IgD-negative memory B cell (primary cell): ENCODE measurements around the gene MARCKSL1. TPM values are rescaled to one million over a fixed set of nuclear protein-coding genes. Genes with fewer than 3 reads are reported as not detected.

Experiments used
- H3K27ac Mint-ChIP-seq, 3 donors: one replicate each; pipeline ENCODE4 v1.8.0; 2020 to 2022; ENCODE audit warnings: mild to moderate bottlenecking in 3 of 3, mixed read lengths in 3 of 3, moderate library complexity in 1 of 3
- H3K27me3 Mint-ChIP-seq: one replicate; pipeline ENCODE4 v1.8.0; 2021; ENCODE audit warnings: mixed read lengths
- H3K36me3 Mint-ChIP-seq: one replicate; pipeline ENCODE4 v1.8.0; 2020; ENCODE audit warnings: mild to moderate bottlenecking, mixed read lengths
- H3K4me1 Mint-ChIP-seq, 3 donors: one replicate each; pipeline ENCODE4 v1.8.0; 2020 to 2022; ENCODE audit warnings: mixed read lengths in 3 of 3, mild to moderate bottlenecking in 1 of 3
- H3K4me3 Mint-ChIP-seq, 4 donors: one replicate each; pipeline ENCODE4 v1.8.0; 2020 to 2022; ENCODE audit warnings: mild to moderate bottlenecking in 4 of 4, mixed read lengths in 4 of 4, moderate library complexity in 3 of 4
- H3K9me3 Mint-ChIP-seq, 3 donors: one replicate each; pipeline ENCODE4 v1.8.0; 2020 to 2021; ENCODE audit warnings: mixed read lengths in 3 of 3, mild to moderate bottlenecking in 1 of 3
- polyA plus RNA-seq: library from polyadenylated mRNA; unstranded; fragments of 300-500 nt; fragmentation: Illumina TruSeq; gene quantifications from one replicate; pipeline ENCODE4 v1.2.3, GENCODE V29; 2021

Gene MARCKSL1
- polyA plus RNA-seq, 1 donor from 2014 or later = 219 TPM

DNA sequence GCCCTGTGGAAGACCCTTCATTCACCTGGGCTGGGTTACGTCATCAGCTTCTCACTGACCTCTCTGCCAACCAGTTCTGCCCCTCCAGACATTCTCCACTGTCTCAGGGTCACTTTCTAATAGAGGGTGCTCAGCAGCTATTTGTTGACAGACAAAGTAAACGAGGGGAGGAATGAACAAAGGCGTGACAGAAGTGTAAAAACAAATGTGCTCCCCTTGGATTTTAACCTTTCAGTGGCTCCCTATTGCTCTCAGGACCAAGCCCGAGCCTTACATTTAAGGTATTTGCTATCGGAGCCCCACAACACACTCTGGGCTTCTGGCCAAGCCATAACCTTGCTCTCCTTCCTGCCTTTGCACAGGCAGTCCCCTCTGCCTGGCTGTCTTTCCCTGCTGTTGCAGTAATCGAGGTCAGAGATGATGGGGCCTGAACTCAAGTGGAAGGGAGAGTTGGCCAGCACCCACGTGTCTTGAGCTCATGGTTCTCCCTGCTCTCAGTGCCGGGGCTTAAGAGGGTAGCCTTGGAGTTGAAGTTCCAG lies 9.3 kb upstream of the MARCKSL1 start:
- H3K4me1 Mint-ChIP-seq = peaks cover 0 to 16% (median 14%) of the 10 kb centered on the region in 3 donors
- H3K4me3 Mint-ChIP-seq = peak overlapping the region in 1 of 4 donors; percentile 60
- H3K27ac Mint-ChIP-seq = peak overlapping the region in 2 of 3 donors; percentile 31 to 40
- no peaks in the 10 kb centered on the region for H3K9me3 Mint-ChIP-seq
- H3K36me3 Mint-ChIP-seq = peaks cover 2% of the 10 kb centered on the region
- no peaks in the 10 kb centered on the region for H3K27me3 Mint-ChIP-seq

DNA sequence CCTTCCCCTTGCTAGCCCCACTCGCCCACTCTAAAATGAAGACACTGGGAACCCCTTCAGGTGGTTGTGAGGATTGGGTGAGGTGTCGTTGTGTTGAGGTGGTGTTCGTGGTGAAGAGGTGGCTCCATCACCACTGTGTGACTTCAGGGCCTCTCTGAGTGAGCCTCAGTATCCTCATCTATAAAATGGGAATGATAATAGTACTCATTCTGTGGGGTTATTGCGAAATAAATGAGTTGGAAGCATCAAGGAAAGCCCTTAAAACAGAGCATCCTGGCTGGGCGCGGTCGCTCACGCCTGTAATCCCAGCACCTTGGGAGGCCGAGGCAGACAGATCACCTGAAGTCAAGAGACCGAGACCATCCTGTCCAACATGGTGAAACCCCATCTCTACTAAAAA lies 6.7 kb upstream of the MARCKSL1 start:
- Mint-ChIP-seq H3K4me1 (peaks cover 15 to 30% (median 19%) of the 10 kb centered on the region in 3 donors), H3K27me3 (peaks cover 1% of the 10 kb centered on the region), H3K9me3 (no peaks in the 10 kb centered on the region), H3K4me3 (peak overlapping the region in 1 of 4 donors; percentile 17), H3K36me3 (no peaks in the 10 kb centered on the region), H3K27ac (no peak overlapping the region)

DNA sequence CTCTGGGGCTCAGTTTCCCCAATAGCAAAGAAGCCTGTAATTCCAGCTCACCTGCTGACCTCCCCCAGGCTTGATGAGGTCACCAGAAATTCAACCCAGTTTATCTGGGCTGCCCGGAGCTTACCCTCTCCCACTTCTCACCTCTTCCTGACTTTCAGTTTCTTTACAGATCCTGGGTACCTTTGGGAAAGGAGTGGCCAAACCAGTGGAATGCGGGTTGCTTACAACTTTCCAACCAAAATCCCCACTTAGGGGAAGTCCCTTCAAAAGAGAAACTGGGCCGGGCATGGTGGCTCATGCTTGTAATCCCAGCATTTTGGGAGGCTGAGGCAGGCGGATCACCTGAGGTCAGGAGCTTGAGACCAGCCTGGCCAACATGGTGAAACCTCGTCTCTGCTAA lies 5.9 kb upstream of the MARCKSL1 start:
- no peak overlapping the region for H3K27ac Mint-ChIP-seq
- H3K9me3 Mint-ChIP-seq = no peaks in the 10 kb centered on the region
- peaks cover 21 to 32% (median 23%) of the 10 kb centered on the region in 3 donors for H3K4me1 Mint-ChIP-seq
- H3K27me3 Mint-ChIP-seq = peaks cover 1% of the 10 kb centered on the region
- no peaks in the 10 kb centered on the region for H3K36me3 Mint-ChIP-seq
- H3K4me3 Mint-ChIP-seq = no peak overlapping the region

DNA sequence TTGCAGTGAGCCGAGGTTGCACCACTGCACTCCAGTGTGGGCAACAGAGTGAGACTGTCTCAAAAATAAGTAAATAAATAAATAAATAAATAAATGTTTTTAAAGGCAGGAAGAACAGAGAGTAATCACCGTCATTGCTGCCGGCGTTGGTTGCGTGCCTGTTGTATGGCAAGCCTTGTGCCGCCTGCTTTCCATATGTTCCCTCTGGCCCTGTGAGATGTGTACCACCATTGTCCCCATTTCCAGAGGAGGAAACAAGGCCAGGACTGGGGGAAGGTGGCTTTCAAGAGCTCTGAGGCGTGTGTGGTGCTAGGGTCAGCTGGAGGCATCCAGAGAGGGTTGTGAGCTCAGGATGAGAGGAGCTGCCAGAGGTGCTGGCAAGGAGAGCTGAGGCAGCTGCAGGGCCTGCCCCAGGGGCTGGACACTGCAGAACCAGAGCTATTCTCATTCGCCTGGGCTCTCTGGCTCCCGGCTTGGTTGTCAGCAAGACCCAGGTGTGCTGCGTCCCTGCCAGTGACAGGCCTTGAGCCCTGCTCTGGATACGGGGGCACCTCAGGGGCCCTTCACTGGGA lies 5.2 kb upstream of the MARCKSL1 start:
- Mint-ChIP-seq H3K4me3 (no peak overlapping the region), H3K27me3 (peaks cover 1% of the 10 kb centered on the region), H3K4me1 (peaks cover 23 to 33% (median 24%) of the 10 kb centered on the region in 3 donors), H3K9me3 (no peaks in the 10 kb centered on the region), H3K36me3 (no peaks in the 10 kb centered on the region), H3K27ac (no peak overlapping the region)

DNA sequence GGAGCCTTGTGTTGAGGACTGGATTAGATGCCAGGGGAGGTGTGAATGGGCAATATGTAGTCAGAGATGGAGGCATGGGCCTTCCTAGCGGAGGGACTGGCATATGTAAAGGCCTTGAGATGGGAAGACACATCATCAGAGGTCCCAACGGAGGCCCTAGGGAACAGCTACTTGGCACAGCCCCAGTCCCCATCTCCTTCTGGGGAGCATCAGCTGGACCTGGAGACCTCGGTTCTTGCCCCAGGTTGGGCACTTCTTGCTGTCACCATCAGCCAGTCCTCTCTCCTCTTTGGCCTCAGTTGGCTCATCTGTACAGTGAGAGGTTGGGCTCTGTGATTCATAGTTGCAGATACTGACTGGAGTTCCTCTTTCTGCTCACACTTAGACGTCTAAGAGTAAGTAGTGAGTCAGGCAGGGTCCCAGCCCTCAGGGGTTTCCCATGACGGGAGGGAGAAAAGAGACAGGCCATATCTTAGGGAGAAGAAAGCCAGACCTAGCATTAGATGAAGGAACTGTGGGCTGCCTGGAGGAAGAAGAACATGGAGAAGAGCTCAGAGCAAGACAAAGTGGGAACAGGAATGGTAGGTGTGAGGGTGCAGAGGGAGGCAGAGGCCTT lies 3.4 kb upstream of the MARCKSL1 start:
- Mint-ChIP-seq H3K4me3 (peak overlapping the region in 3 of 4 donors; percentile 8 to 49 (median 43)), H3K27ac (peak overlapping the region in 2 of 3 donors; percentile 7 to 39), H3K27me3 (peaks cover 1% of the 10 kb centered on the region), H3K36me3 (no peaks in the 10 kb centered on the region), H3K4me1 (peaks cover 23 to 36% (median 29%) of the 10 kb centered on the region in 3 donors), H3K9me3 (no peaks in the 10 kb centered on the region)

DNA sequence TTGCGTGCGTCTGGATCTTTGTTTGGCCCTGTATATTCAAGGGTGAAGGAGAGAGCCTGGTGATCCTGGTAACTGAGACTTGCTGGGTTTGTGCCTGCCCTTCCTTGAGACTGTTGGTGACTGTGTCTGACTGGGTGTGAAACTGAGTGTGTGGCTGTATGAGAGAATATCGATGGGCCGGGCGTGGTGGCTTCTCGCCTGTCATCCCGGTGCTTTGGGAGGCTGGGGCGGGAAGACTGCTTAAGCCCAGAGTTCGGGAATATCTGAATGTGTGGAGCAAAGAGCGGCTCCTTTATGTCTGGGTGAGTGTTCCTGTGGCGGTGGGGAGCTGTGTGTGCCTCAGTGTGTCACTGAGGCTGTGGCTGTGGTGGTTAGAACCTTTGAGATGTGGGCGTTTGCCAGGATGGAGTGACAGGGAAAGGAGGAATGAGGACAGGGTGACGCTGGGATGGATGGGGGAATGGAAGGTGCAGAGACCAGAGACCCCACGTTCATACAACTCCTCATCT lies 2.7 kb upstream of the MARCKSL1 start:
- Mint-ChIP-seq H3K27me3 (peaks cover 1% of the 10 kb centered on the region), H3K36me3 (no peaks in the 10 kb centered on the region), H3K4me3 (peak overlapping the region in 2 of 4 donors; percentile 16 to 39), H3K27ac (peak overlapping the region in 1 of 3 donors; percentile 29), H3K4me1 (peaks cover 28 to 43% (median 34%) of the 10 kb centered on the region in 3 donors), H3K9me3 (no peaks in the 10 kb centered on the region)

DNA sequence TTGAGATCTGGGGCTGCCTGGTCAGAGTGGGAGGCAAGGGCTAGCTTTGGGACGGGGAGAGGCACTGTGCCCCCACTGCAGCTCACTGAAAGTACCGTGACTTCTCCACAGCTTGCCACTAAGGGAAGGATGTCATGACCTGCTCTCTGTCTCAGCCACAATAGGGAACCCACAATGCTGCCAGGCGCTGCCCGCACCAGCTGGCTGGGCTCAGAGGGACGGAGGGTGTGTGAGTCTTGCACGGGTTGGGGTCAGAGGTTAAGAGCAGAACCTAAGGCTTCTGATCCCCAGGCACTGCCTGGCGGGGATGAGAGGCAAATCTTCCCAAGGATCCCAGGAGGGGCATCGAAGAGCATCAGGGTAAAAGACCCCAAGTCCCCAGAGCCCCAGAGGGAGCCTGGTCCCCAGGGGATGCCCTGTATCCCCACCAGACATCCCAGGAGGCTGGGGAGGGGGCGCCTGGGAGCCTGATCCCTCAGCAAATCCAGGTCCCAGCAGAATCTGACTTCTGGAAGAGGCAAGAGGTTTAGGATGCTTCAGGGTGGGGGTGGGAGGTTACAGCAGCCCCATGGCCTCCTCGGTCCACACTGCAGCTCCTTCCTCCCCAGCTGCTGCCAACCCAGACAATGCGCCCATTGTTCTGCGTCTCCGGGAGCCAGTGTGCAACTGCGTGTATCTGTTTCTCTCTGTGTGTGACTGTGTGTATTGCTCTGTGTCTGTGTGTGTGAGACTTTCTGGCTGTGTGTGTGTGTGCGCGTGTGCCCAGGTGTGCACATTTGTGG lies 2.0 kb upstream of the MARCKSL1 start:
- H3K4me1 Mint-ChIP-seq = peaks cover 34 to 48% (median 38%) of the 10 kb centered on the region in 3 donors
- peak overlapping the region; percentile 82 to 92 (median 88) for H3K27ac Mint-ChIP-seq
- no peaks in the 10 kb centered on the region for H3K36me3 Mint-ChIP-seq
- H3K27me3 Mint-ChIP-seq = peaks cover 1% of the 10 kb centered on the region
- H3K9me3 Mint-ChIP-seq = no peaks in the 10 kb centered on the region
- H3K4me3 Mint-ChIP-seq = peak overlapping the region; percentile 64 to 88 (median 75)

DNA sequence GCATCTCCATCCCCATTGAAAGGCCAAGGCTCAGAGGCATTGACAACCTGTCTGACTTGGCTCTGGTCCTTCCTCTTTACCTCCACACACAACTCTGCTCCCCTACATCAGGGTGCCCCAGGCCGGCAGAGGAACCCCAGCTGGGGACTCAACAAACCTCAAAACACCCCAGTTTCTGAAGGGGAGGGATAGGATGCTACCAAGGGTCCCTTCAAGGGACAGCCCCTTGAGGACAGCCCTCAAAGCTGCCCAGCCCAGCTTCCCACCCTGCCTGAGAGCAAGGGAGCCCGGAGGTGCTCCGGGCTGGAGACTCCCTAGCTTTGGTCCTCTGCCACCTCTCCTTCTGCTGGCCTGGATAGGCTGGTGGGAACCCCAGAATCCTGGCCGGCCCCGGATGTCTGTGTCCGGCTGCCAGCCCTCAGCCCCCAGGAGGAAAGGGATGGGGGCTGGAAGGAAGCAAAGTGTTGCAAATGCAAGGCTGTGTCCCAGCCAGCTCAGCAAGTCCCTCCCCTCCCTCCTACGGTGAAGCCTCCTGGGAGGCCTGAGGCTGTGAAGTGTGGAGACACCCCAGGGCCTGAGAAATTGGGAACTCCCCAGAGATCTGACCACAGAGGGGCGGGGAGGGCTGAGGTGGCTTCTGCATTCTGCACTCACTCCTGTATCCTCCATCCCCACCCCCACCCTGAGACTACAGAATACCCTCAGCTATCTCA lies 1.1 kb upstream of the MARCKSL1 start:
- H3K4me1 Mint-ChIP-seq = peaks cover 34 to 47% (median 38%) of the 10 kb centered on the region in 3 donors
- peak overlapping the region; percentile 82 to 88 (median 84) for H3K4me3 Mint-ChIP-seq
- H3K9me3 Mint-ChIP-seq = no peaks in the 10 kb centered on the region
- H3K36me3 Mint-ChIP-seq = no peaks in the 10 kb centered on the region
- H3K27me3 Mint-ChIP-seq = peaks cover 1% of the 10 kb centered on the region
- peak overlapping the region; percentile 82 to 92 (median 88) for H3K27ac Mint-ChIP-seq

DNA sequence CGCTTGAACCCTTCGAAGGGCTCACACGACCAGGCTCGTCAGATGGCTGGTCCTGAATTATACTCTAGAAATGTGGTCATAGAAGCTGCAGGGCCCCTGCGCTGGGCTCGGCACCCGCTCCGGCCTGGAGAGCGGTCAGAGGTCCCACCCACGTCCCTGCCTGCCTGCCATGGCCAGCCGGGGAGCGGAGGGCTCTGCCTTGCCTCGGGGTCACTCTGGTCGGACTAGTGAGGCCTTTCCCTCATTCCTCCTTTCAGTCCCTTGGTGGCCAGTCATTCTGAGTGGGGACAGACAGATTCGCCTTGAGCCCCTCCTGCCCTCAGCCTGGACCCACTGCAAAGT lies 529 bp upstream of the MARCKSL1 start:
- no peaks in the 10 kb centered on the region for H3K36me3 Mint-ChIP-seq
- peaks cover 1% of the 10 kb centered on the region for H3K27me3 Mint-ChIP-seq
- H3K4me1 Mint-ChIP-seq = peaks cover 34 to 47% (median 40%) of the 10 kb centered on the region in 3 donors
- peak overlapping the region; percentile 58 to 92 (median 88) for H3K27ac Mint-ChIP-seq
- no peaks in the 10 kb centered on the region for H3K9me3 Mint-ChIP-seq
- H3K4me3 Mint-ChIP-seq = peak overlapping the region; percentile 82 to 88 (median 84)

DNA sequence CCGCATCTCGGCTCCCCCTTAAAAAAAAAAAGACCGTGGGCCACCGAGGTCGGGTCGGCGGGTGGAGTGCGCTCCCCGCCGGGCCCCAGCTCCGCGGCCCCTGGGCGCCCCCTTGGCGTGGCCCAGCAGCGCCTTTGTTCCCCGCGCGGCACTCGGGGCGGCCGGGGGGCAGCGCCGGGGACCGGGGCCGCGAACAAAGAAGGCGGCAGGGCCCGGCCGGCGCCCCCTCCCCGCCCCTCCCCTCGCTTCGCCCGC lies 571 bp downstream of the MARCKSL1 start:
- Mint-ChIP-seq H3K36me3 (no peaks in the 10 kb centered on the region), H3K9me3 (no peaks in the 10 kb centered on the region), H3K4me3 (peak overlapping the region in 3 of 4 donors; percentile 87 to 93 (median 90)), H3K27ac (no peak overlapping the region), H3K27me3 (peaks cover 1% of the 10 kb centered on the region), H3K4me1 (peaks cover 34 to 49% (median 43%) of the 10 kb centered on the region in 3 donors)

DNA sequence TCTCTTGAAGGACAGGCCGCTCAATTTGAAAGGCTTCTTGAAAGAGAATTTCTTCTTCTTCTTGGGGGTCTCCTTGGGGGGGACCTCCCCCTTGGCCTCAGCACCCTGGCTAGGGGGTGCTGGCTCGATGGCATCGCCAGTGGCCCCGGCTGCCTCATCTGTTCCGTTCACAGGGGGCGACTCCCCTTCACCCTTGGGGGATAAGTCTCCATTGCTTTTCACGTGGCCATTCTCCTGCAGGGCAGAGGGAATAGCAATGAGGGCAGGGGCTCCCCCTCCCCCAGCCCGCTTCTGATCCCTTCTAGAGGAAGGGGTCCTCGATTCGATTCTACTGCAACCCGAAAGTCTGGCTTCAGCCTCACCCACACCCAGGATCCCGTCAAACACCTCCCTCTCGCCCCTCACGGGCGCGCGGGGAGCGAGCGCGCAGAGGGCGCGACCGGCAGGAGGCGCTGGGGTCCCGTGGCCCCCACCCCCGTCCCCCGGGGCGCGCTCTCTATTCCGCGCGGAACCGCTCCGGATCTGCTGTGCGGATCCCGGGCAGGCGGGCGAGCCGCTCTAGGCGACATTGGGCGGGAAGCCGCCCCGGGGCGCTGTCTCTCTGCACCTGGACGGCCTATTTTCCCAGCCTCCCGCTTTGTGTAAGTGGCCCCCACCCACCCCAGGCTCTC lies 1.0 kb downstream of the MARCKSL1 start:
- Mint-ChIP-seq H3K27me3 (peaks cover 1% of the 10 kb centered on the region), H3K9me3 (no peaks in the 10 kb centered on the region), H3K36me3 (no peaks in the 10 kb centered on the region), H3K27ac (peak overlapping the region; percentile 70 to 89 (median 87)), H3K4me1 (peaks cover 34 to 48% (median 43%) of the 10 kb centered on the region in 3 donors), H3K4me3 (peak overlapping the region; percentile 87 to 93 (median 91))

DNA sequence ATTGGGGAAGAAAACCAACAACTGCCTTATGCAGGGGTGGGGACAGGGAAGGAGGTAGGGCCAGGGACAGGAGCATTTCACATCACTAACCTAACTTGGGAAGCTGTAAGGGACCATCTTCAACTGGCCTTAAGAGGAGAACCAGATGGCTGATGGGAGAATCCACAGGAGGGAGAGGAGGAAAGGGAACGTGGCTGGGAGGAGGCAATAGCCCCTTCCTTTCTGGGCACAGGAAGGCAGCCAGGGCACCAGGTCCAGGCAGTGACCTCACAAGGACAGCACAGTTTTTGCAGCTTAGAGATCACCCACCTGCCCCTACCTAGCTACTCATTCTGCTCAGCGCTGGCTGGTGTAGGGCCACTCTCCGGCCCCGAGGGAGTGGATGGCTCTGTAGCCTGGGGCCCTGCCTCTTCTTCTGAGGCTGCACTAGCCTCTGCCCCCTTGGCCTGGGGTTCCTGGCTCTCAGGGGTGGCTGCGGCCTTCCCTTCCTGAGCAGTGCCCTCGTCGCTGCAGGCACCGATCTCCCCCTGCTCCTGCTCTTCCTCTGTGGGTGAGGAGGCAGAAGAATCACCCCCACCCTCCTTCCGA lies 1.7 kb downstream of the MARCKSL1 start:
- peak overlapping the region; percentile 87 to 93 (median 91) for H3K4me3 Mint-ChIP-seq
- no peaks in the 10 kb centered on the region for H3K9me3 Mint-ChIP-seq
- peaks cover 1% of the 10 kb centered on the region for H3K27me3 Mint-ChIP-seq
- peaks cover 28 to 44% (median 39%) of the 10 kb centered on the region in 3 donors for H3K4me1 Mint-ChIP-seq
- H3K27ac Mint-ChIP-seq = peak overlapping the region; percentile 70 to 89 (median 87)
- H3K36me3 Mint-ChIP-seq = peaks cover 4% of the 10 kb centered on the region

DNA sequence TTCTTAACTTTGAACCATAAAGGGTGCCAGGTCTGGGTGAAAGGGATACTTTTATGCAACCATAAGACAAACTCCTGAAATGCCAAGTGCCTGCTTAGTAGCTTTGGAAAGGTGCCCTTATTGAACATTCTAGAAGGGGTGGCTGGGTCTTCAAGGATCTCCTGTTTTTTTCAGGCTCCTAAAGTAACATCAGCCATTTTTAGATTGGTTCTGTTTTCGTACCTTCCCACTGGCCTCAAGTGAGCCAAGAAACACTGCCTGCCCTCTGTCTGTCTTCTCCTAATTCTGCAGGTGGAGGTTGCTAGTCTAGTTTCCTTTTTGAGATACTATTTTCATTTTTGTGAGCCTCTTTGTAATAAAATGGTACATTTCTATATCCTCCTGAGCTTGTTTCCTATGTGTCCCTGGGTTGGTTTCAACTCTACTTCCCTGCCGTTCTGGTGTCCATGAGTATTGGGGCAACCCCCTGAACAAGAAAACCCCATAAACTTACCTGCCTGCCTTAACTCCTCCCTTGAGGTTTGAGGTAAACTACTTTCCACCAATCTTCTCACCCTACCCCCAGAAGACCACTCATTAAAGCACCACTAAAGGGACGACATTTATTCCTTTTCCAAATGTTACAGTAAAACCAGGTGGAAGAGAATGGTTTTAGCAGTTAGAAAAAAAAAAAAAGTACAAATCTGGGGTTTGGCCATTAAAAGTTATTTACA lies 2.6 kb downstream of the MARCKSL1 start:
- Mint-ChIP-seq H3K4me3 (peak overlapping the region; percentile 3 to 69 (median 58)), H3K27ac (peak overlapping the region; percentile 17 to 87 (median 70)), H3K4me1 (peaks cover 24 to 36% (median 35%) of the 10 kb centered on the region in 3 donors), H3K27me3 (no peaks in the 10 kb centered on the region), H3K36me3 (peaks cover 6% of the 10 kb centered on the region), H3K9me3 (no peaks in the 10 kb centered on the region)
